Measurements from ENCODE around the gene HIPK2.

DNA sequence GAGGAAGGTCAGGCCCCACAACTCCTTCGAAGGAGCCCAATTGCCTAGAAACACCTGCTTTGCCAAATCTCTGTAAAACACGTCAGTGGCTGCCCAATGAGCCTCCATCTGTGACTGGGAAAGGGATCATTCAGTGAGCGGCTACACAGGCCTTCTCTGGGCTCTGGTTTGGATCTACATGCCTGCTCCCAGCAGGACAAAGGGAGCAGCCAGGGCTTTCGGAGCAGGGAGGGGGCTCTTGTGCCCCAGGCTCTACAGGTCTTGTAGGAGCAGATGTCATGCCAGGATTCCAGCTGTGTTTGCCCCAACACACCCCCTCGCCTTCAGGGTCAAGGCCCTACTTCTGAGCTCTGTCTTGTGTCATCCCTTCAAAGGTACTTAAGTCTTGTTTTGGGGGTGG, 180.8 kb downstream of the HIPK2 start:
- TF ChIP-seq, protein P1, sequence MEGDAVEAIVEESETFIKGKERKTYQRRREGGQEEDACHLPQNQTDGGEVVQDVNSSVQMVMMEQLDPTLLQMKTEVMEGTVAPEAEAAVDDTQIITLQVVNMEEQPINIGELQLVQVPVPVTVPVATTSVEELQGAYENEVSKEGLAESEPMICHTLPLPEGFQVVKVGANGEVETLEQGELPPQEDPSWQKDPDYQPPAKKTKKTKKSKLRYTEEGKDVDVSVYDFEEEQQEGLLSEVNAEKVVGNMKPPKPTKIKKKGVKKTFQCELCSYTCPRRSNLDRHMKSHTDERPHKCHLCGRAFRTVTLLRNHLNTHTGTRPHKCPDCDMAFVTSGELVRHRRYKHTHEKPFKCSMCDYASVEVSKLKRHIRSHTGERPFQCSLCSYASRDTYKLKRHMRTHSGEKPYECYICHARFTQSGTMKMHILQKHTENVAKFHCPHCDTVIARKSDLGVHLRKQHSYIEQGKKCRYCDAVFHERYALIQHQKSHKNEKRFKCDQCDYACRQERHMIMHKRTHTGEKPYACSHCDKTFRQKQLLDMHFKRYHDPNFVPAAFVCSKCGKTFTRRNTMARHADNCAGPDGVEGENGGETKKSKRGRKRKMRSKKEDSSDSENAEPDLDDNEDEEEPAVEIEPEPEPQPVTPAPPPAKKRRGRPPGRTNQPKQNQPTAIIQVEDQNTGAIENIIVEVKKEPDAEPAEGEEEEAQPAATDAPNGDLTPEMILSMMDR (IDR thresholded peaks at IDR 0.05) = no peak
- no peak for TF ChIP-seq POLR2A (IDR thresholded peaks at IDR 0.05)
